Thymus (tissue), 11 donors: Measurements from ENCODE around the gene RPL27A. TPM values are rescaled to one million over a fixed set of nuclear protein-coding genes. Genes with fewer than 3 reads are reported as not detected.

ENCODE experiments used
- DNase-seq, 9 donors: peaks; one replicate each; pipeline ENCODE4 v3.0.0-alpha.2; 2013; ENCODE audit warnings: low spot score in 9 of 9, low read depth in 6 of 9, missing footprints in 1 of 9
- H3K27ac ChIP-seq, 2 donors: one replicate each; pipeline ENCODE4 v1.5.1; 2013; ENCODE audit warnings: control low read depth in 1 of 2, low read depth in 1 of 2, low read length in 1 of 2, mild to moderate bottlenecking in 1 of 2, moderate library complexity in 1 of 2
- H3K27me3 ChIP-seq, 2 donors: one replicate each; pipeline ENCODE4 v1.5.1; 2013; ENCODE audit warnings: low read length in 1 of 2; ENCODE audit not compliant: control insufficient read depth in 2 of 2, insufficient read depth in 1 of 2
- H3K36me3 ChIP-seq, 2 donors: one replicate each; pipeline ENCODE4 v1.5.1; 2013; ENCODE audit warnings: low read length in 1 of 2, mild to moderate bottlenecking in 1 of 2, moderate library complexity in 1 of 2; ENCODE audit not compliant: control insufficient read depth in 2 of 2, insufficient read depth in 2 of 2
- H3K4me1 ChIP-seq, 2 donors: one replicate each; pipeline ENCODE4 v1.5.1; 2013; ENCODE audit warnings: low read length in 2 of 2; ENCODE audit not compliant: control insufficient read depth in 2 of 2, insufficient read depth in 2 of 2
- H3K4me3 ChIP-seq, 2 donors: one replicate each; pipeline ENCODE4 v1.5.1; 2013; ENCODE audit warnings: low read length in 2 of 2, control low read depth in 1 of 2, mild to moderate bottlenecking in 1 of 2
- H3K9me3 ChIP-seq, 2 donors: one replicate each; pipeline ENCODE4 v1.5.1; 2013; ENCODE audit warnings: low read length in 1 of 2, mild to moderate bottlenecking in 1 of 2; ENCODE audit not compliant: control insufficient read depth in 2 of 2, insufficient read depth in 1 of 2
- WGBS: extraction: QIAGEN DNeasy Blood & Tissue Kit; methylation state at CpG from one replicate; pipeline ENCODE4 v1.1.7; 2013; 5-methylcytosine and 5-hydroxymethylcytosine counted together
- polyA plus RNA-seq: library from polyadenylated mRNA; stranded (reverse); fragments of 200-250 nt; gene quantifications from one replicate; pipeline ENCODE4 v1.2.3, GENCODE V29; 2013
- total RNA-seq: library from RNA; stranded (reverse); fragments of 120-200 nt; gene quantifications from one replicate; pipeline ENCODE4 v1.2.4, GENCODE V29; 2013
- donor health status: healthy.

The RPL27A gene
- total and polyA plus RNA-seq, 2 donors: 2,501 to 4,277 TPM

DNA sequence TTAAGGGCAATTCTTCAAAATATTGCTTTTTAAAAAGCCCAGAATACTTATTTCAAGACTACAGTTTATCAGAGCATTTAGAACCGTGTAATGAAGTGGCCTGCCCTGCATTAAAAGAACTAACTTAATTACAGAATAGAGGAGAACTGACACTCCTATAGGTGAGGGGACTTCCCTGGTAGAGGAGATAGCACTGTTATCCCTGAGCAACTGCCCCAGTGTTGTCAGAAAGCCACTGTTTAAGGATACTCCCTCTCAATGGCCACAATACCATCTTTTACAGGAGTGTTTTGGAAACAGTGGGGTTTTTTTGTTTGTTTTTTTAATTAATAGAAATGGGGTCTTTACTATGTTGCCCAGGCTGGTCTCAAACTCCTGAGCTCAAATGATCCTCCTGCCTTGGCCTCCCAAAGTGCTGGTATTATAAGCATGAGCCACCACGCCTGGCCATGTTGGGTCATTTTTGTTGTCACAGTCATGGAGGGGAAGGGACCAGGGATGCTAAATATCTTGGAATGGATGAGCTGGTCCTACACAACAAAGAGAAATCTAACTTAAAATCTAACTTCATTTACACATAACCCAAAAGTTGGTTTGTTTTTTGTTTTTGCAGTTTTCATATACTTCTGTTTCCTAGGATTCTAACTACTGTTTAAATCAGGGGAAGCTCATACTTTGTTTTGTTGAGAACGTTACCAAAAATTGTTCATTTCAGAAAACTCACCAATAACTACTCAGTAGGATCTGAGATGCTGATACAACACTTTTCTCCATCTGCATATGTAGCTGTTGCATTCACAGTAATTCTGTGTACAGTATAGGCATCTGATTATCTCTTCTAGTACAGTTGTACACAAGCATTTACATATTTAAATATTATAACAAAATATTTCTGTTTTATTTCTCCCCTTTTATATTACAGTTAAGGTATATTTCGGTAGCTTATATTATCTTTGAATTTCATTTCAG is 8.1 kb downstream of the RPL27A start:
- DNase-seq: no peak
- Histone ChIP-seq H3K27ac (no peak overlapping the region), H3K36me3 (peaks cover 9 to 34% of the 10 kb centered on the region in 2 donors), H3K9me3 (no peaks in the 10 kb centered on the region), H3K4me1 (peaks cover 3 to 16% of the 10 kb centered on the region in 2 donors), H3K27me3 (no peaks in the 10 kb centered on the region), H3K4me3 (no peak overlapping the region)
- 96% methylated on average over 4 of the region's 4 CpGs for WGBS

DNA sequence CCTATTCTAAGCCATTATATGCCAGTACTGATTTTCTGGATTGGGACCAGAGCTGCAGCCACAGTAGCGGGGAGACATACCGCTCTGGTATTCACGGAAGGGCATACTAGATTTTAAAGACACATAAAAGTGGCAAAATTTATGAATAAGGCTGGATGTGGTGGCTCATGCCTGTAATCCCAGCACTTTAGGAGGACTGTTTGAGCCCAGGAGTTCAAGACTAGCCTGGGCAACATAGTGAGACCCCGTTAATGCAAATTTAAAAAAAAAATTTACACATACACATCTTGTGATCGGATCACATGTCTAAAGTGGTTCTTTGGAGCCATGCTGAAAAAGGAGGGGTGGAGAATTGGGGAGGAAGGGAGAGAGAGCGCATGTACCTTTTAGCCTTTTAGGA is 9.0 kb downstream of the RPL27A start:
- H3K4me3 ChIP-seq: no peak overlapping the region
- no peaks in the 10 kb centered on the region for H3K9me3 ChIP-seq
- peaks cover 3 to 31% of the 10 kb centered on the region in 2 donors for H3K36me3 ChIP-seq
- no peaks in the 10 kb centered on the region for H3K27me3 ChIP-seq
- DNase-seq: no peak
- H3K4me1 ChIP-seq: peaks cover 3 to 16% of the 10 kb centered on the region in 2 donors
- H3K27ac ChIP-seq: no peak overlapping the region
- WGBS: 89% methylated on average over 6 of the region's 6 CpGs

DNA sequence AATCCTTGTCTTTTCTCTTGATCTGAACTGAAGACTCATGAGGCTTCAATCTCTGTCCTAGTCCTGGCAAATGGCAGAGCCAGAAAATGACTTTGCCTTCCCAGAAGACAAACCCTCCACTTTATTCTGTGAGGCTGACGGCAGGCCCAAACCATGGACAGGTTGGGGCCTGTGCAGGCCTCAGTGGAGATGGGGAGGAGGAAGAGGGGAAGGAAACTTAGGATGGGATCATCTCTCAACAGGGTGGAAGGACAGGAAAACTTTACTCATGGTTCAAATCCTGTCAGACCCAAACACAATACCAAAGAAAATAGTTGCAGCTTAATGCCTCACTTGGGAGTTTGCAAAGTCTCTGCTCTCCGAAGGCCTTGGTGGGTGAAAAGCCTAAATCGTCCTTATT is 9.8 kb downstream of the RPL27A start:
- Histone ChIP-seq H3K36me3 (peaks cover 3 to 29% of the 10 kb centered on the region in 2 donors), H3K4me3 (no peak overlapping the region), H3K27ac (no peak overlapping the region), H3K4me1 (peaks cover 3 to 13% of the 10 kb centered on the region in 2 donors), H3K27me3 (no peaks in the 10 kb centered on the region), H3K9me3 (no peaks in the 10 kb centered on the region)
- no peak for DNase-seq
- 81% methylated on average over 3 of the region's 3 CpGs for WGBS

- WGBS: 97% methylated on average over 6 of the region's 6 CpGs
- H3K4me3 ChIP-seq: no peak overlapping the region
- peaks cover 3 to 33% of the 10 kb centered on the region in 2 donors for H3K36me3 ChIP-seq
- no peak overlapping the region for H3K27ac ChIP-seq
- H3K27me3 ChIP-seq: no peaks in the 10 kb centered on the region
- H3K4me1 ChIP-seq: peaks cover 3 to 8% of the 10 kb centered on the region in 2 donors
- H3K9me3 ChIP-seq: no peaks in the 10 kb centered on the region
- DNase-seq: no peak
Measured at GRCh38 chr11:8693010-8693551, 10.5 kb downstream of the RPL27A start.

GRCh38 chr11:8693555-8693954 is 11.0 kb downstream of the RPL27A start:
- no peak overlapping the region for H3K27ac ChIP-seq
- no peaks in the 10 kb centered on the region for H3K27me3 ChIP-seq
- H3K4me3 ChIP-seq: no peak overlapping the region
- H3K36me3 ChIP-seq: peaks cover 3 to 34% of the 10 kb centered on the region in 2 donors
- DNase-seq: no peak
- peaks cover 3 to 5% of the 10 kb centered on the region in 2 donors for H3K4me1 ChIP-seq
- H3K9me3 ChIP-seq: no peaks in the 10 kb centered on the region
- 96% methylated on average over 7 of the region's 7 CpGs for WGBS

DNA sequence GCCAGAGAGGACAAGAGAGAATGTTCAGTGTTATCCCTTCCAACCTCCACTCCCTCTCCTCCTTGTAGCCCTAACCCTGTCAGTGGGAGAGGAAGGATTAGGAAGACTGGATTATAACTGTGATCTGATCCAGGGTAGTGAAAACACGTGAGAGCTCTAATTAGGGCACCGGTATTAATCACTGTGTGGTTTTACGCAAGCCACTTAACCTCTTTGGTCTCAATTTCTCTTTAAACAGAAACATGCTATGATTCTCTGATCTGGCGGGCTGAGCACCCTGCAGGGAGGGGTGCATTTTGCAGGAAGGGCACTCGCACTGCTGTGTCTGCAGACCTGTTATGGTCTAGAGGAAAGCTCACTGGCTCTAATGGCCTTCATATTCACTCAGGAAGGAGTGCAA is 11.5 kb downstream of the RPL27A start:
- no peaks in the 10 kb centered on the region for H3K9me3 ChIP-seq
- peaks cover 3 to 5% of the 10 kb centered on the region in 2 donors for H3K4me1 ChIP-seq
- no peak for DNase-seq
- peaks cover 4 to 35% of the 10 kb centered on the region in 2 donors for H3K36me3 ChIP-seq
- H3K4me3 ChIP-seq: no peak overlapping the region
- 96% methylated on average over 5 of the region's 5 CpGs for WGBS
- no peaks in the 10 kb centered on the region for H3K27me3 ChIP-seq
- H3K27ac ChIP-seq: no peak overlapping the region

DNA sequence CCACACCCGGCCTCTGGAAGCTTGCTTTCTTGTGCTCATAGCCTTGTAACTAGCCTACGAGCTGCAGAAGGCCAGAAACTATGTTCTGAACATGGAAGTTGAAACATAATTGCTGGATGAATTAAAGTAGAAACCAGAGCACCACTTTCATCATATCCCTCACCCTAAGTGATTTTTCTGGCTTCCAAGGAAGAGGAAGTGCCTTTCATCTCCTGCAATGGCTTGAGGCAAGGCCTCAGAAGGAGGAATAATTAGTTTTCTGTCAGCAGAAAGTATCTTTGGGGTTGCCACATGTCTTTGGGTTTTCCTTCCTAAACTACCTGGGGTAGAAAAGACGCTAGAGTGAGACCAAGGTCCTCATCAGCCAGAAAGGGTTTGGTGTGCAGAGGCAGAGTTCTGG is 14.5 kb downstream of the RPL27A start:
- Histone ChIP-seq H3K27me3 (no peaks in the 10 kb centered on the region), H3K9me3 (no peaks in the 10 kb centered on the region), H3K4me1 (no peaks in the 10 kb centered on the region), H3K4me3 (no peak overlapping the region), H3K36me3 (peaks cover 6 to 28% of the 10 kb centered on the region in 2 donors), H3K27ac (no peak overlapping the region)
- DNase-seq: no peak
- 97% methylated on average over 3 of the region's 3 CpGs for WGBS

DNA sequence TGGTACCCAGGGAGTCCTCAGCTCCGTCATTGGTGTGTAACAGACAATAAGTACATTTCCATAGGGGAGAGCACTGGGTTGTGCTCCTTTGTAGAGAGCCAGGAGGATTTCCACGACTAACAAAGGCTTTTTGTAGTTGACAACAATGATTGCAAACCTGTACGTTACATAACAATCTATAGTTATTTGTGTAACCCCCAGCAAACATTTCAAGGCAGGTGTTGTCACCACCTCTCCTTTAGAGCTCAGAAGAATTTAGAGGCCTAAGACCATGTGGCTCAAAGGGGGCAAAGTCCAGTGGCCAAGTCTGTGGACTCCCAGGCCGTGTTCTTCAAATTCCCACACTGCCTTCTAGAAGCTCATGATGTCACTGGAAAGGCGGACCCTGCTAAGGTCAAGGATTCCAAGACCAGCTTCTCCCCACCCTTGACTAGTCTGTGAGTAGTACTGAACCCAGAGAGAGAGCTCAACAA is 15.8 kb downstream of the RPL27A start:
- Histone ChIP-seq H3K9me3 (no peaks in the 10 kb centered on the region), H3K27ac (no peak overlapping the region), H3K36me3 (peaks cover 6 to 26% of the 10 kb centered on the region in 2 donors), H3K4me1 (no peaks in the 10 kb centered on the region), H3K4me3 (no peak overlapping the region), H3K27me3 (no peaks in the 10 kb centered on the region)
- DNase-seq: no peak
- WGBS: 99% methylated on average over 5 of the region's 5 CpGs

DNA sequence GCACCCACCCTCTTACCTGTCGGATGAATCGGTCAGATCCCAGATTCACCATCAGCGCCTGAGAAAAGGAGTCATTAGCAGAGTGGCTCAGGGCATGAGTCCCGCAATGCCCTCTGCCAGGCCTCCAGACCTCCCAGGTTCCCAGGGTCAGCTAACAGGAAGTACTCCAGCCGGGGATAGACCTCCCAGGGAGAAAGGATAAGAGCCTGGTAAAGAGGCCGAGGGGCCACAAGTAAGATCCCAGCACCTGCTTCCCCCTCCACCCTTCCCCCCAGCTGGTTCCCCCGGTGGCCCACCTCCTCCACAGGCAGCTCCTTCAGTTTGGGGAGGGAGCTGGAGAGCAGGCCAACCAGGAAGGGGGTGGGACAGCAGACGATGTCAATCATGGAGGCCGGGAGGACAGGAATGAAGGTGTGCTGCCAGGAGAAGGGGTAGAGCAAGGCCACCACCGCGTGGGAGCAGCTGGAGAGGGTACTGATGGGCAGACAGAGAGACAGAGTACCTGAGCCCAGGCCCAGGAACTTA is 16.4 kb downstream of the RPL27A start:
- no peak overlapping the region for H3K27ac ChIP-seq
- peaks cover 9 to 21% of the 10 kb centered on the region in 2 donors for H3K36me3 ChIP-seq
- H3K4me1 ChIP-seq: no peaks in the 10 kb centered on the region
- H3K4me3 ChIP-seq: no peak overlapping the region
- H3K27me3 ChIP-seq: no peaks in the 10 kb centered on the region
- DNase-seq: no peak
- no peaks in the 10 kb centered on the region for H3K9me3 ChIP-seq
- whole genome bisulfite sequencing: 94% methylated on average over 11 of the region's 11 CpGs
